HepG2 (cell line): ENCODE measurements around the gene SLC23A2. TPM values are rescaled to one million over a fixed set of nuclear protein-coding genes. Genes with fewer than 3 reads are reported as not detected.

Experiments
- ATAC-seq: fragments of 200-7000 bp; cut with Tn5 transposase; 3 replicates; pipeline ENCODE4 v1.9.1; 2020; ENCODE audit warnings: mild to moderate bottlenecking, moderate library complexity
- BruUV-seq: library from RNA; stranded (reverse); fragments of 400-500 nt; replicated peaks from 2 replicates; lab custom pipeline; 2021; lab: Mats Ljungman, UMichigan
- CTCF ChIA-PET: fragments of 300-600 bp; formaldehyde crosslinking; extraction: SDS; loops from one replicate; lab custom pipeline; 2021; ENCODE audit warnings: low total read pairs, inconsistent platforms, low intra/inter-chr PET ratio; lab: Yijun Ruan, JAX
- POLR2A ChIA-PET: fragments of 350-600 bp; sonication (Branson Sonifier 250); formaldehyde crosslinking; loops from one replicate; lab custom pipeline; 2020; ENCODE audit warnings: antibody characterized with exemption, inconsistent platforms; lab: Yijun Ruan, JAX
- DNase-seq: peaks from one replicate; pipeline ENCODE4 v3.0.0-alpha.2; 2015; ENCODE audit warnings: low spot score
- FAIRE-seq: peaks from 3 replicates; lab custom pipeline; 2011; peaks lifted over from hg19 to GRCh38; lab: Jason Lieb, UNC
- H2AFZ ChIP-seq: one replicate; pipeline ENCODE4 v1.6.1; 2011; ENCODE audit warnings: low read length, inconsistent platforms
- H3K27ac ChIP-seq: fragments of 300-600 bp; 3 replicates; pipeline ENCODE4 v1.8.0; 2011; ENCODE audit warnings: mixed run types, mild to moderate bottlenecking, mixed read lengths, low read length, inconsistent platforms; ENCODE audit not compliant: insufficient read depth; ENCODE audit errors: extremely low read length
- H3K27me3 ChIP-seq, 2 experiments: fragments of 200-600 bp in 1 of 2; 2 replicates in 1 of 2; 3 replicates in 1 of 2; pipeline versions ENCODE4 v1.6.0 to v1.8.0; 2011; ENCODE audit warnings: low read length in 2 of 2, mild to moderate bottlenecking in 2 of 2, moderate library complexity in 2 of 2, inconsistent platforms in 1 of 2; ENCODE audit not compliant: insufficient read depth in 2 of 2, control insufficient read depth in 1 of 2
- H3K36me3 ChIP-seq, 2 experiments: fragments of 200-600 bp in 1 of 2; replicated peaks in 1 of 2; 2 replicates in 1 of 2; 3 replicates in 1 of 2; pipeline versions ENCODE4 v1.5.1 to v1.8.0; 2011; ENCODE audit warnings: low read length in 2 of 2, inconsistent platforms in 1 of 2; ENCODE audit not compliant: insufficient read depth in 2 of 2, control insufficient read depth in 1 of 2
- H3K4me1 ChIP-seq: 2 replicates; pipeline ENCODE4 v1.5.1; 2012; ENCODE audit warnings: low read length, inconsistent platforms; ENCODE audit not compliant: insufficient read depth
- H3K4me2 ChIP-seq: 2 replicates; pipeline ENCODE4 v1.6.0; 2011; ENCODE audit warnings: low read depth, low read length, inconsistent platforms
- H3K4me3 ChIP-seq, 3 experiments: fragments of 200-600 bp in 1 of 3; sonication (generic), shearing (Covaris generic) in 1 of 3; replicated peaks in 1 of 3; 2 replicates each; pipeline ENCODE4 v1.5.1; 2011 to 2016; ENCODE audit warnings: low read length in 3 of 3, inconsistent platforms in 2 of 3, low read depth in 2 of 3, mild to moderate bottlenecking in 2 of 3, control low read depth in 1 of 3, mixed read lengths in 1 of 3; ENCODE audit not compliant: insufficient read depth in 1 of 3
- H3K79me2 ChIP-seq: one replicate; pipeline ENCODE4 v1.6.1; 2011; ENCODE audit warnings: low read length, inconsistent platforms; ENCODE audit not compliant: insufficient read depth
- H3K9ac ChIP-seq: 2 replicates; pipeline ENCODE4 v1.6.0; 2011; ENCODE audit warnings: mild to moderate bottlenecking, low read depth, low read length, inconsistent platforms; ENCODE audit not compliant: insufficient read depth
- H3K9me3 ChIP-seq: 2 replicates; pipeline ENCODE4 v1.5.1; 2012; ENCODE audit warnings: mild to moderate bottlenecking, low read length
- H4K20me1 ChIP-seq: 2 replicates; pipeline ENCODE4 v1.6.0; 2011; ENCODE audit warnings: inconsistent platforms, mild to moderate bottlenecking, low read length, moderate library complexity; ENCODE audit not compliant: insufficient read depth
- FOXM1 ChIP-seq: sonication (generic); formaldehyde crosslinking; IDR thresholded peaks from 2 replicates; pipeline ENCODE4 v1.5.0; 2020; ENCODE audit warnings: missing genetic modification reagents
- HNF4A ChIP-seq: sonication (generic); formaldehyde crosslinking; IDR thresholded peaks from 2 replicates; pipeline ENCODE4 v1.4.0; 2020; ENCODE audit warnings: missing genetic modification reagents
- IRF2 ChIP-seq: IDR thresholded peaks from 2 replicates; pipeline ENCODE4 v1.6.1; 2018; ENCODE audit warnings: missing genetic modification reagents, missing compliant biosample characterization
- KDM1A ChIP-seq: IDR thresholded peaks from 2 replicates; pipeline ENCODE4 v1.6.1; 2016; ENCODE audit warnings: missing compliant biosample characterization
- KDM4B ChIP-seq: sonication (generic); formaldehyde crosslinking; IDR thresholded peaks from 2 replicates; pipeline ENCODE4 v1.4.0; 2020; ENCODE audit warnings: missing genetic modification reagents
- ZKSCAN8 ChIP-seq: IDR thresholded peaks from 2 replicates; pipeline ENCODE4 v1.6.1; 2016; ENCODE audit warnings: borderline replicate concordance, missing genetic modification reagents, missing compliant biosample characterization
- ZNF30 ChIP-seq: sonication (generic); formaldehyde crosslinking; IDR thresholded peaks from 2 replicates; pipeline ENCODE4 v1.5.0; 2020; ENCODE audit warnings: mild to moderate bottlenecking, missing genetic modification reagents
- ZNF629 ChIP-seq: sonication (generic); formaldehyde crosslinking; conservative IDR thresholded peaks from 2 replicates; pipeline ENCODE4 v1.5.0; 2020; ENCODE audit warnings: missing genetic modification reagents
- ZNF883 ChIP-seq: sonication (generic); formaldehyde crosslinking; IDR thresholded peaks from 2 replicates; pipeline ENCODE4 v1.5.1; 2020; ENCODE audit warnings: mild to moderate bottlenecking, missing genetic modification reagents; ENCODE audit errors: not compliant biosample characterization
- WGBS: methylation state at CpG from one replicate; pipeline ENCODE4 v1.1.6; 2017; ENCODE audit warnings: low lambda C conversion rate; 5-methylcytosine and 5-hydroxymethylcytosine counted together
- in situ Hi-C: cut with HindIII; loops from 2 replicates; pipeline ENCODE4 v1.10.0; 2017; ENCODE audit warnings: low pct_unique_long_range_greater_than_20kb; ENCODE audit not compliant: extremely low pct_ligation_motif_present
- intact Hi-C: fragments of 100-400 bp; cut with micrococcal nuclease; formaldehyde crosslinking; loops from one replicate; pipeline ENCODE4 v1.10.0; 2022; ENCODE audit not compliant: unreplicated experiment
- polyA plus RNA-seq, 8 experiments: library from polyadenylated mRNA; depleted of rRNA in 3 of 8; stranded (reverse) in 7 of 8; unstranded in 1 of 8; fragments of >200 nt; fragmentation: Illumina TruSeq in 4 of 8; extraction: Trizol in 4 of 8; gene quantifications; 2 replicates each; pipeline versions ENCODE4 v1.2.1 to v1.2.3, GENCODE V29; 2011 to 2016; ENCODE audit warnings: low read depth in 4 of 8, missing spikeins in 1 of 8, mixed read lengths in 1 of 8; ENCODE audit not compliant: insufficient read depth in 1 of 8
- total RNA-seq, 5 experiments: library from RNA; depleted of rRNA; stranded (reverse); fragments of >200 nt; fragmentation: Illumina TruSeq; extraction: Trizol; gene quantifications; 2 replicates each; pipeline ENCODE4 v1.2.3, GENCODE V29; 2016; ENCODE audit warnings: low read depth in 1 of 5
- TF ChIP-seq, protein P1 (sequence below): sonication (generic); formaldehyde crosslinking; IDR thresholded peaks from 2 replicates; pipeline ENCODE4 v1.4.0; 2020; ENCODE audit warnings: missing genetic modification reagents

SLC23A2 gene
- total and polyA plus RNA-seq, 2 of the 13 experiments (the other 11 are each of a cell fraction or from before 2014, with no cell fraction given), result 42.2 to 51.2 TPM

DNA sequence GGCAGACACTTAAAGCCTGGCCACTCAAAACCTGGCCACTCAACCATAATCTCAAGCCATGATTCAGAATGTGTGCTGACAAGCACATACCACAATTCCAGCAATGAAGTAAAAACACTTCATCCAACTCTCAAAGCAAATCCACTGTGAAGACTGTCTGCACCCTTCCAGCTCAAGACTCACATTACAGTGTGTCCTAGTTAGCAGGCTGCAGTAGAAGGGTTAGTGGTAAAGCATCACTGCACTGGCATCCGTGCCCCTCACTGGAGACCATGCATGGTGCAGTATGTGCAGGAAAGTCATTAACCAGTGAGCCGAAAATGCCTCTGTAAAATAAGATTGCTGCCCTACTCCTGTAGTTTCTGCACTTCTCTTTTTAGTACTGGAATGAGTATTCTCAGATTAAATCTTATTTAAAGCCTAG is 43.4 kb downstream of the SLC23A2 start:
- in situ Hi-C loops (no loop called here), intact Hi-C loops (no loop called here)
- DNase-seq, result no peak
- no peaks in the 10 kb centered on the region for H4K20me1 ChIP-seq
- 0 out of 2 replicates have a peak, but pooled peaks have one; percentile 33 for TF ChIP-seq FOXM1 (CRISPR knock-in tag)
- TF ChIP-seq ZNF883 (CRISPR knock-in tag), result no peak
- no peak for TF ChIP-seq KDM4B (CRISPR knock-in tag)
- TF ChIP-seq ZKSCAN8 (CRISPR knock-in tag), result no peak
- TF ChIP-seq, protein P1, sequence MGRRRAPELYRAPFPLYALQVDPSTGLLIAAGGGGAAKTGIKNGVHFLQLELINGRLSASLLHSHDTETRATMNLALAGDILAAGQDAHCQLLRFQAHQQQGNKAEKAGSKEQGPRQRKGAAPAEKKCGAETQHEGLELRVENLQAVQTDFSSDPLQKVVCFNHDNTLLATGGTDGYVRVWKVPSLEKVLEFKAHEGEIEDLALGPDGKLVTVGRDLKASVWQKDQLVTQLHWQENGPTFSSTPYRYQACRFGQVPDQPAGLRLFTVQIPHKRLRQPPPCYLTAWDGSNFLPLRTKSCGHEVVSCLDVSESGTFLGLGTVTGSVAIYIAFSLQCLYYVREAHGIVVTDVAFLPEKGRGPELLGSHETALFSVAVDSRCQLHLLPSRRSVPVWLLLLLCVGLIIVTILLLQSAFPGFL (CRISPR knock-in tag), result no peak
- TF ChIP-seq ZNF30 (CRISPR knock-in tag), result no peak
- peaks cover 57% of the 10 kb centered on the region for H3K4me1 ChIP-seq
- ChIA-PET POLR2A (no interaction called here), CTCF (no interaction called here)
- no peak overlapping the region for H2AFZ ChIP-seq
- H3K9me3 ChIP-seq, result no peaks in the 10 kb centered on the region
- no peak overlapping the region for H3K9ac ChIP-seq
- H3K79me2 ChIP-seq, result peaks cover 53% of the 10 kb centered on the region
- no peak overlapping the region for H3K27ac ChIP-seq
- no peak for ATAC-seq
- no peaks in the 10 kb centered on the region for H3K27me3 ChIP-seq
- H3K36me3 ChIP-seq, result peaks cover under 1 to 1% of the 10 kb centered on the region in 2 experiments; a peak in 1 of 5 replicates
- FAIRE-seq, result no peak
- no TSS peak for BruUV-seq
- no peak overlapping the region for H3K4me3 ChIP-seq
- WGBS, result 93% methylated on average over 2 of the region's 2 CpGs
- no peak overlapping the region for H3K4me2 ChIP-seq

DNA sequence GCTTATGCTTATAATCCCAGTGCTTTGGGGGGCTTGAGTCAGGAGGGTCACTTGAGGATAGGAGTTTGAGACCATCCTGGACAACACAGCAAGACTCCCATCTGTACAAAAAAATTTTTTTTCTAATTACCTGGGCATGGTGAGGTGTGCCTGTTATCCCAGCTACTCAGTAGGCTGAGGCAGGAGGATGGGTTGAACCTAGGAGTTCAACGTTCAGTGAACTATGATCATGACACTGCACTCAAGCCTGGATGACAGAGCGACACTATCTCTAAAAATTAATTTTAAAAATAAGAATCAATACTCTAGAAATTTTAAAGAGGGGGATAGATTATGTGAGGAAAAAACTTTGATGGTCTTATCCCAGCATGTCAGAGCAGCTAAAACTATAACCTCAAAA is 44.1 kb downstream of the SLC23A2 start:
- Histone ChIP-seq H3K4me1 (peaks cover 49% of the 10 kb centered on the region), H3K9me3 (no peaks in the 10 kb centered on the region), H2AFZ (no peak overlapping the region), H3K27ac (no peak overlapping the region), H3K9ac (no peak overlapping the region), H3K4me2 (no peak overlapping the region), H4K20me1 (no peaks in the 10 kb centered on the region), H3K4me3 (no peak overlapping the region), H3K27me3 (no peaks in the 10 kb centered on the region), H3K79me2 (peaks cover 47% of the 10 kb centered on the region), H3K36me3 (peaks cover 4 to 7% of the 10 kb centered on the region in 2 experiments; a peak in 3 of 5 replicates)
- no peak for FAIRE-seq
- in situ Hi-C loops, result no loop called here
- ATAC-seq, result no peak
- ChIA-PET CTCF (no interaction called here), POLR2A (interaction anchor here (0.7 kb wide), 1 partner anchor 9 kb away, joined by 3 read pairs; no protein-coding TSS in a partner anchor)
- WGBS, result 66% methylated on average over 2 of the region's 2 CpGs
- no peak for DNase-seq
- TF ChIP-seq KDM1A (CRISPR knock-in tag) (0 out of 2 replicates have a peak, but pooled peaks have one; percentile 10), IRF2 (no peak), ZNF629 (CRISPR knock-in tag) (peak; percentile 52; the same call in 1 of the 2 replicates), HNF4A (0 out of 2 replicates have a peak, but pooled peaks have one; percentile 8)
- BruUV-seq, result no TSS peak
- intact Hi-C loops, result no loop called here
